Esophagus squamous epithelium (tissue), 4 donors: Measurements from ENCODE around the gene GNA14.

Source experiments
- POLR2A ChIP-seq, 4 donors: fragments of 450-650 bp; IDR thresholded peaks; one replicate each; pipeline ENCODE4 v1.6.1; 2017; ENCODE audit warnings: antibody characterized with exemption in 4 of 4, mild to moderate bottlenecking in 4 of 4, moderate library complexity in 3 of 4
- TF ChIP-seq, protein P1 (sequence below), 6 experiments: fragments of 450-650 bp in 4 of 6; fragments of 200-600 bp in 2 of 6; sonication (generic) in 2 of 6; IDR thresholded peaks; one replicate each; pipeline ENCODE4 v1.5.1; 2016 to 2019; ENCODE audit warnings: antibody characterized with exemption in 6 of 6, mild to moderate bottlenecking in 4 of 6, moderate library complexity in 4 of 6

DNA sequence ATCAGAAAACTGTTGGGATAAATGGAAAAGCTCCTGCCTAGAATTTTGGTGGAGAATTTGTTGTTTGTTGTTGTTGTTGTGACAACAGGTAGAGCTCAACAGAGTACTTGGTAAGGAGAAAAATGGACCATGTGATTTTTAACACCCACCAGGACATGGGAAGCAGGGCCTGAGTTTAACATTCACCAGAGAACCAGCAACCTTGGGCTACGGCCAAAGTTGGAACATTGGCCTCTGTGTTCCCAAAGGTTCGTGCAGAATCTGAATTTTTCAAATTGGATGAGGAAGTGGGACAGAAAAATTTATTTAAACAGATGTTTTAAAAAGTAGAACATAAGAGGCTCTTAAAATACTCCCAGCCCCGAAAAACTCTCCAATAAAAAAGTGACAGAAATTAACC lies 127.0 kb downstream of the GNA14 start:
- TF ChIP-seq, protein P1, sequence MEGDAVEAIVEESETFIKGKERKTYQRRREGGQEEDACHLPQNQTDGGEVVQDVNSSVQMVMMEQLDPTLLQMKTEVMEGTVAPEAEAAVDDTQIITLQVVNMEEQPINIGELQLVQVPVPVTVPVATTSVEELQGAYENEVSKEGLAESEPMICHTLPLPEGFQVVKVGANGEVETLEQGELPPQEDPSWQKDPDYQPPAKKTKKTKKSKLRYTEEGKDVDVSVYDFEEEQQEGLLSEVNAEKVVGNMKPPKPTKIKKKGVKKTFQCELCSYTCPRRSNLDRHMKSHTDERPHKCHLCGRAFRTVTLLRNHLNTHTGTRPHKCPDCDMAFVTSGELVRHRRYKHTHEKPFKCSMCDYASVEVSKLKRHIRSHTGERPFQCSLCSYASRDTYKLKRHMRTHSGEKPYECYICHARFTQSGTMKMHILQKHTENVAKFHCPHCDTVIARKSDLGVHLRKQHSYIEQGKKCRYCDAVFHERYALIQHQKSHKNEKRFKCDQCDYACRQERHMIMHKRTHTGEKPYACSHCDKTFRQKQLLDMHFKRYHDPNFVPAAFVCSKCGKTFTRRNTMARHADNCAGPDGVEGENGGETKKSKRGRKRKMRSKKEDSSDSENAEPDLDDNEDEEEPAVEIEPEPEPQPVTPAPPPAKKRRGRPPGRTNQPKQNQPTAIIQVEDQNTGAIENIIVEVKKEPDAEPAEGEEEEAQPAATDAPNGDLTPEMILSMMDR (IDR thresholded peaks at IDR 0.05), result no peak
- no peak for TF ChIP-seq POLR2A (IDR thresholded peaks at IDR 0.05)
